Measurements from ENCODE around the gene TMTC2. TPM values are rescaled to one million over a fixed set of nuclear protein-coding genes. Genes with fewer than 3 reads are reported as not detected.
A peak's percentile ranks its signal among the peaks of the same experiment; 100 is the strongest.

Gene TMTC2
- total and polyA plus RNA-seq, 2 experiments from 2014 or later: 1.5 to 12.0 TPM

DNA sequence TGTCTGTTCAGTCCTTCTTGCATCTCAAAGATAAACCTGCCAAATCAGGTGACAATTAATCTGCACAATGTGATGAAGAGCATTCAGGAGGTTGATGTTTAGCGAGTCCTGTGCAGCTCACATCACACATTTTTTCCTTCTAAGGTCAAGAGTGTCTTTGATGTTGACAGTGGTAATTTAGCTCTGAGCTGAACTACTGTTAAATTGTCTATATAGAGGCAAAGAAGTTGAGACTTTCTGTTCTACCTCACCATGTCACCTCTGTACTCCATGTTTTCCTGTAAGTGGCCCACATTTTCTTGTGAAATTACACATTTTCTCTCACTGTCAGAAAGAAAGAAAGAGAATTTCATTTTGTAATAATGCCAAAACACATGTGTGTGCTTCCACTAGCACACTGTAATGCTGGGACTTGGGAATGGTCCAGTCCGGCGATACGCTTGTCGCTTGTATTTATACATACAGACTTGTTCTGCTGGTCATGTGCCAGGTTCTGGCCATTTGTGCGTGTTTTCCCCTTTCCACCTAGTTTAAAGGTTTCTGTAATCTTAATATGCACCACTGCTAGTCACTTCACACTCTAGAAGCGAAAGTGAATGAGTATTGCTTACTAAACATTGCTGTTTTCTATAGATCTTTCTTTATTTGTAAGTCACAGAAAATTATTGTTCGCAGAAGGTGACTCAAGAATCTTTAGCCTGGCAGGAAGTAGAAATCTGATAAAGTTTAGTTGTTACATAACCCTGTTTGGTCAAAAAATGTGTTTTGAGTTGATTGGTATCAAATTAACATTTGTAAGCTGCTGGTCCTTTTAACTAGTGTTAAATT lies 328.9 kb downstream of the TMTC2 start:
- no peak overlapping the region for H3K4me3 ChIP-seq
- H3K27ac ChIP-seq: no peak overlapping the region
- no peaks in the 10 kb centered on the region for H3K9me2 ChIP-seq (replicated peaks; ENCODE audit: insufficient read depth)
- peak overlapping the region; percentile 60 for H3K4me2 ChIP-seq
- no peaks in the 10 kb centered on the region for H3K36me3 ChIP-seq (replicated peaks; ENCODE audit: insufficient read depth, low read depth)
- H4K20me1 ChIP-seq (ENCODE audit: insufficient read depth, poor library complexity, severe bottlenecking): no peaks in the 10 kb centered on the region
- no peak overlapping the region for H2AFZ ChIP-seq
- DNase-seq (ENCODE audit: low spot score): no peak
- TF ChIP-seq CTCF (IDR thresholded peaks at IDR 0.05; ENCODE audit: poor library complexity): no peak
- no peak for TF ChIP-seq EZH2 (IDR thresholded peaks at IDR 0.05; ENCODE audit: borderline replicate concordance)
- TF ChIP-seq EZH2phosphoT487 (IDR thresholded peaks at IDR 0.05; ENCODE audit: low read depth, severe bottlenecking, unreplicated experiment): no peak
- 63% methylated on average over 8 of the region's 8 CpGs for WGBS (ENCODE audit: low lambda C conversion rate, missing lambda C conversion rate)
- H3K27me3 ChIP-seq: no peaks in the 10 kb centered on the region
- no peaks in the 10 kb centered on the region for H3K9me3 ChIP-seq (ENCODE audit: low read depth)
- H3K79me2 ChIP-seq: no peaks in the 10 kb centered on the region
- no peaks in the 10 kb centered on the region for H3K4me1 ChIP-seq (ENCODE audit: insufficient read depth)

DNA sequence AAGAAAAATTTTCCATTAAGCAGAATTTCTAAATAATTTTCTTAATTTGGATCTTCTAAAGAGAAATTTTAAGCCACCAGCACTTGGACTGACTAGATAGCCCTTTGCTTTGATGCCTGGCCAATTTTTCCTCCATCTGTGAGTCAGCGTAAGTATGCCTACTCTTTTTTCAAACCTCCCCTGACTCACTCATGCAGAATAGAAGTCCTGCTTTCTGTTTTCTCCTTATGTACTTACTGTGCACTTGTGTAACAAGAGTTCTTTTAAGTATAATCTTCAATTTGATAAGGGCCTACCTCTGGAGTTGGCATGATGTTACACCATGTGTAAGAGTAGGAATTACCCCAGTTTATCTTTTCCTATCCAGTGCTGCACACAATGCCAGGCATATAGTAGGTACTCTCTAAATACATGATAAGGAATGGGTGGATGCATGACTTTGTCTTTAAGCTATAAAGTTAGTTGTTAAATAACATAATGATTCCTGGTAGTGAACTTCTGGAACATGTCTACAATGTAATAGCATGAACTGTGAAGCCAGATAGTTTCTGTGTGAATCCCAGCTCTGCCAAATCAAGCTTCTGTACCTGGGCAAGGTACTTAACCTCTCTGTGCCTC lies 329.6 kb downstream of the TMTC2 start:
- WGBS (ENCODE audit: low lambda C conversion rate, missing lambda C conversion rate): 83% methylated on average over 1 of the region's 1 CpG
- Histone ChIP-seq H3K27ac (no peak overlapping the region), H3K4me1 (ENCODE audit: insufficient read depth) (no peaks in the 10 kb centered on the region), H3K79me2 (no peaks in the 10 kb centered on the region), H3K4me3 (no peak overlapping the region), H3K27me3 (no peaks in the 10 kb centered on the region), H3K9me2 (replicated peaks; ENCODE audit: insufficient read depth) (no peaks in the 10 kb centered on the region), H3K36me3 (replicated peaks; ENCODE audit: insufficient read depth, low read depth) (no peaks in the 10 kb centered on the region), H4K20me1 (ENCODE audit: insufficient read depth, poor library complexity, severe bottlenecking) (no peaks in the 10 kb centered on the region), H3K9me3 (ENCODE audit: low read depth) (no peaks in the 10 kb centered on the region), H3K4me2 (peak overlapping the region; percentile 60), H2AFZ (no peak overlapping the region)
- DNase-seq (ENCODE audit: low spot score): peak; percentile 65
- TF ChIP-seq EZH2 (IDR thresholded peaks at IDR 0.05; ENCODE audit: borderline replicate concordance) (no peak), EZH2phosphoT487 (IDR thresholded peaks at IDR 0.05; ENCODE audit: low read depth, severe bottlenecking, unreplicated experiment) (no peak), CTCF (IDR thresholded peaks at IDR 0.05; ENCODE audit: poor library complexity) (no peak)

DNA sequence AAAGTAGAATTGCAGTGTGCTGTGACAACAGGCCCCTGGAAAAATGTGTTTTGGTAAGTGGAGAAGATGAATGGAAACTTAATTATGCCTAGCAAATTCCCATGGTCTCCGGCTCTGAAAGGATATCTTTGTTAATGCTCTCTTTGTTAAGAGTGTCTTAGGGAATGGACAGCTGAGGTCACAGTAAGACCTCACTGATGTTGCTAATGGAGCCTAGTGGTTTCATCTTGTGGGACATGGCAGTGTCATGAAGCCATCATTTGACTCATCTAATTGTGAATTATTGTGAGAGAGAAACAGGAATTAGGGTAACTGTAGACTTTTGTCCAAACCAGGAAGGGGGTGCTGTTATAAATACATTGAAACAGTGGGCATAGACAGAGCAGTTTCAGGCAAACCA lies 330.3 kb downstream of the TMTC2 start:
- Histone ChIP-seq H3K4me1 (ENCODE audit: insufficient read depth) (no peaks in the 10 kb centered on the region), H4K20me1 (ENCODE audit: insufficient read depth, poor library complexity, severe bottlenecking) (no peaks in the 10 kb centered on the region)

More for the DNA sequence above, 330.3 kb downstream of the TMTC2 start:
- H3K9me2 ChIP-seq (replicated peaks; ENCODE audit: insufficient read depth): no peaks in the 10 kb centered on the region
- TF ChIP-seq EZH2 (IDR thresholded peaks at IDR 0.05; ENCODE audit: borderline replicate concordance) (no peak), EZH2phosphoT487 (IDR thresholded peaks at IDR 0.05; ENCODE audit: low read depth, severe bottlenecking, unreplicated experiment) (no peak), CTCF (IDR thresholded peaks at IDR 0.05; ENCODE audit: poor library complexity) (no peak)
- no peaks in the 10 kb centered on the region for H3K27me3 ChIP-seq
- no peaks in the 10 kb centered on the region for H3K79me2 ChIP-seq
- H3K4me2 ChIP-seq: no peak overlapping the region
- no peak overlapping the region for H3K27ac ChIP-seq
- H3K4me3 ChIP-seq: no peak overlapping the region
- no peak for DNase-seq (ENCODE audit: low spot score)
- no peaks in the 10 kb centered on the region for H3K9me3 ChIP-seq (ENCODE audit: low read depth)
- no peak overlapping the region for H2AFZ ChIP-seq
- 42% methylated on average over 1 of the region's 1 CpG for WGBS (ENCODE audit: low lambda C conversion rate, missing lambda C conversion rate)
- H3K36me3 ChIP-seq (replicated peaks; ENCODE audit: insufficient read depth, low read depth): no peaks in the 10 kb centered on the region

Measured in hepatocyte (in vitro differentiated cells).